ENCODE data around the gene FATE1.

- no peak for TF ChIP-seq CTCF (IDR thresholded peaks at IDR 0.05 in 8 of 11, conservative IDR thresholded peaks at IDR 0.05 in 3 of 11)
- TF ChIP-seq POLR2A (IDR thresholded peaks at IDR 0.05) = no peak
These were observed 11.7 kb upstream of the FATE1 start for GRCh38 chrX:151704041-151704663.

Measured in spleen (tissue), 7 donors.